Activated CD4-positive, CD25-positive, alpha-beta regulatory T cell treated with anti-CD3 and anti-CD28 coated beads, Interleukin-2, amount 50 U/mL, for 24 hours (primary cell): ENCODE data around the gene KRT5.

Source experiments
- ATAC-seq, 2 donors: fragments of 150-1000 bp; cut with Tn5 transposase; one replicate each; pipeline ENCODE4 v1.10.0; 2021; ENCODE audit warnings: mild to moderate bottlenecking in 1 of 2, moderate library complexity in 1 of 2

KRT5 gene

DNA sequence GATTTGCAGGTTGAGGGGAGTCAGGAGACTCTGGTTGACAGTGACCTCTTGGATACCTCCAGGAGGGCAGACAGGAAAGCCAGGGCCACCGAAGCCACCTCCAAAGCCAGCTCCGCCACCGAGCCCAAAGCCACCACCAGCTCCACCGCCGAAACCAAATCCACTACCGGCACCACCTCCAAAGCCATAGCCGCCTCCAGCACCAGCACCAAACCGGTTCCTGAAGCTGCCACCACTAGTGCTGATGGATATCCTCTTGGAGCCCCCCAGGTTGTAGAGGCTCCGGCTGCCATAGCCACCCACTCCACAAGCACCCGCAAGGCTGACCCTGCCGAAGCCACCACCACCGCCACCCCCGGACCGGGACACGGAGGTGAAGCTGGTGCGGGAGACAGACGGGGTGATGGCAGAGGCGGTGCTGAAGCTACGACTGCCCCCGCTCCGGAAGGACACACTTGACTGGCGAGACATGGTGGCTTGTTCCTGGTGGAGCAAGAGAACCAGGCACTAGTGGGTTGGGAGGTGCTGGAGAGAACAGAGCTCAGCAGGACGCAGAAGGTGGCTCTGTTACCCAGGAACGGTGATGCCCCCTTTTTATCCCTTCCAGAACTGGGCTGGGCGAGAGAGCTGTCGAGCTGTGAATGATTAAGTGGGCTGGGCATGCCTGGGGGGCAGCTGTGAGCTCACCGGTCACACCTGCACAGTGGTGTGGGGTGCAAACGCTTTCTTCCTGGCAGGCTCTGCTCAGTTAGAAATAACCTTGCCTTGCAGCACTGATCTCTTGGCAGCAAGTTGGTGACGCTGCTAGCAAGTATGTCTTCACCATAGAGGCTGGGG is at the start of gene KRT5:
KRT5 (minus strand) TSS at position 569 of the 837 bp plus-strand sequence; CDS start at position 471, 98 bp downstream.
- ATAC-seq, result no peak

DNA sequence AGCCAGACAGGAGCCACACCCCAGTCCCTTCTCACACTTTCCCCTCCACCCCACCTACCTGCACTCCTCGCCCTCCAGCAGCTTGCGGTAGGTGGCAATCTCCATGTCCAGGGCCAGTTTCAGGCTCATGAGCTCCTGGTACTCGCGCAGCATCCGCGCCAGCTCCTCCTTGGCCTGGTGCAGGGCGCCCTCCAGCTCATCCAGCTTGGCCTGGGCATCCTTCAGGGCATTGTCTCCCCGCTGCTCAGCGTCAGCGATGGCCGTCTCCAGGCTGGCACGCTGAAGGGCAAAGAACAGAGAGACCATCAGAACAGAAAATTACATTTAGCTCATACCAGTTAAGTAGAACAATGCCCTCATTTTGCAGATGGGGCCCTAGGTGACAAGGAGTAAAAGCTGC is 47.9 kb upstream of the KRT5 start:
- ATAC-seq, result no peak

DNA sequence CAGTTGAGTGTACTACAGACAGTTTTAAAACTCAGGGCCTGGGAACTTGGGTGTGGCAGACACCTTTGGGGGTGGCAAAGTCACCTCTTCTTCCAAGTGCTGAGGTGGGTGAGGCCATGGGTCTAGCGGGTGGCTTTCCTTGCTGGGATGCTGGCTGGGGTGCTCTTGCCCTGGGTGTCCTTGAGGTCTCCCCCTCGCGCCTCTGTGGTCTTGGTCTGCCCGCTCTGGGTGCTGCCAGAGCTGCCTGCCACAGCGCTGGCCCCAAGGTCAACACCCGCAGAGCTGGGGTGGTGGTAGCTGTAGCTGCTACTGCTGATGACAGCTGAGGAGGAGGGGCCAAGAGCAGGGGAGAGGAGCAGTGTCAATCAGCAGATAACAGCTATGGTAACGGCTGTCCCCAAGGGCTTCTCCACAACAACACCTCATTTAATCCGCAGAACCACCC is 46.7 kb upstream of the KRT5 start:
- ATAC-seq, result no peak

DNA sequence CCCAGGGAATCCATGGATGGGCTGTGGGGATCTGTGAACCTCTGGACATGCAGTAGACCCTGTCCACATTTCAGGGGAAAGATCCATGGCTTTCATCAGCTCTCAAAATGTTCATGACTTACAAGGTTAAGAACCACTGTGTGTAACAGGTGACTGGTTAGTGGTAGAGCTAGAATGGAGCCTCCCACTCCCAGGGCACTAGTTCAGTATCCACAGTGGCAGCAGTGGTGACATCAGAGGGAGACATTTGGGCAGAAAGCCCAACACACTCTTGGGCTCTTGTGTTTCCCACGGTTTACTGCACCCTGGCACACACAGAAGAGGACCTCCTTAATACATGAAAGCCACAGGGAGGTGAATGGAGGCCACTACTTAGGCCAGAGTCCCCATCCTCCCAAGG is 44.4 kb upstream of the KRT5 start:
- no peak for ATAC-seq

DNA sequence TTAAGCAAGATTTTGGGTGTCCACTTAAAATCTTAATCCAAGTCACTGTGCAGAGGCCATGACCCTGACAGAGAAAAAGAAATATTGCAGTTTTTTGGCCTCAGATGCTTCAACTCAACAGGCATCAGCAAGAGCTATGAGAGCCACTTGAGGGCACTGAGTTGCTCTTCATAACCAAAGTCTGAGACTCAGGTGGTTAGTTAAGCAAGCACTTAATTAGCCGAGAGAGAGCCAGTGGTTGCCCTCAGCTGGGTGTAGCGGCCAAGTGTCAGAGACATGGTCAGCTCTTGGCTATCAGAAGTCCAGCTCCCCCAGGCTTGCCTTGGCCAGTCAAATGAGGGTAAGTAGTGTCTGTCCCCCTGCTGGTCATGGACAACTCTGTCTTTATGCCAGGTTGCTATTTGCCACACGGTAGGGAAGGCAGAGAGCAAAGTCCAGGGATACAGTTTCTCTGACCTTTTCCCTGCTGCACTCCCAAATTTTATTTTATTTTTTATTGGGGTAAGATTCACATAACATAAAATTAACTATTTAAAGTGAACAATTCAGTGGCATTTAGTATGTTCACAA is 41.8 kb upstream of the KRT5 start:
- no peak for ATAC-seq

DNA sequence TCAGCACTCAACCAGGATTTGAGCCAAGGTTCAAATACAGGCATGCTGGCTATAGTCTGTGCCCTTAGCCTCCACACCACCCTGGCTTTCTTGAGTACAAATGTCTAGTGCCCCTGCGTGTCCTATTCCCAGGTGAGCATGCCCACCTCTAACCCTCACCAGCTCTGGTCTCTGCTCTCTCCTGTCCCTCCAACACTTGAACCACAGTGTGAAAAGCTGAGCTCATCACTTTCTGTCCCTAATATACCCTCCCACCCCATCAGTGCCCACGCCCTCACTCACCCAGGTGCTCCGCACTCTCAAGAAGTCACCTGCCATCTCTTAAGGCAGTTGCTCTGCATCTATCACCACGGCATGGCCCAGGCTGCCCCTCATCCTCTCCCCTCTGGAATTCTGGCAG is 39.8 kb upstream of the KRT5 start:
- no peak for ATAC-seq

DNA sequence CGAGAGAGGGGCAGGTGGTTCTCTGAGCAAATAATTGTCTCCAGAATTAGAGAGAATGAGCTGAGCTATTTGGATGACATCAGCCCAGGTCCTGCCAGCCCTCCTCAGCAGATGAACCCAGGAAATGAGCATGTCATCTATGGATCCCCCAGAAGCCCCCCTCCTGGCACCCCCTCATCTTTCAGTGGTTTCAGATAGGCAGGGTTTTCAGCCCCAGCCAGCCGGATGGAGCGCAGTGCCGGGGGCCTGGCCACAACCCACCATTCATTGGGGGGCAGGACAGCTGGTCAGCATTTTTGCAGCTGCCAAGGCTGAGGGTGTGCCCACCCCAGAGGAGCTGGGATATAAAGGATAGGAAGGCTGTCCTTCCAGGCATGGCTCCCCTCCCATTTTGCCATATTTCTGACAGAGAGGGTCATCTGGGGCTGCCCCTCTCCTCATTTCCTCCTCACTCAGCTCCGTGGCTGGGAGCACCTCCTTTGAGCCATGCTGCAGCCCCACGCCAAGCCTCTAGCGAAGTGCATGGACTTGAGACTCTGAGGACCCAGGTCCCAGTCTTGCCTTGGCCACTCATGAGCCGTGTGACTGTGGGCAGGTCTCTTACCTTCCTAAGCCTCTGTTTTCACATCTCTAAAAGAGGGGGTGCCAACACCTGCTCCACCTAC is 38.7 kb upstream of the KRT5 start:
- no peak for ATAC-seq

DNA sequence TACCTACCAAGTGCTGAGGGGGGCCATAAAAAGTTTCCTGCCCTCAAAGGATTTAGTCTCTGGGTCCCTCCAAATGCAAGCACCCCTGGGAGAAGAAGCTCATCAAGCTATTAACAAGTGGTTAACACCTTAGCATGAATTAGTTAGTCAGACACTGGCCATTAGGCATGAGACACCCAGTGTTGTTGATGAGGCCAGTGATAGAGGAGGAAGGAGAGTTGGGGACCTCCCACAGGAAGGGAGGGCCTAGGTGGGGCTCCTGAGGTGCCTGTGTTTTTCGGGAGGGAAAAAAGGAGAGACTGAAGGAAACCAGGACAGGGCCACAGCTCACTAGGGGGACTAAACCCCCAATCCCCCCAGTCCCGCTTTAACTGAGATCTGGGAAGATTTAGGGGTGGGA is 37.3 kb upstream of the KRT5 start:
- ATAC-seq, result no peak

DNA sequence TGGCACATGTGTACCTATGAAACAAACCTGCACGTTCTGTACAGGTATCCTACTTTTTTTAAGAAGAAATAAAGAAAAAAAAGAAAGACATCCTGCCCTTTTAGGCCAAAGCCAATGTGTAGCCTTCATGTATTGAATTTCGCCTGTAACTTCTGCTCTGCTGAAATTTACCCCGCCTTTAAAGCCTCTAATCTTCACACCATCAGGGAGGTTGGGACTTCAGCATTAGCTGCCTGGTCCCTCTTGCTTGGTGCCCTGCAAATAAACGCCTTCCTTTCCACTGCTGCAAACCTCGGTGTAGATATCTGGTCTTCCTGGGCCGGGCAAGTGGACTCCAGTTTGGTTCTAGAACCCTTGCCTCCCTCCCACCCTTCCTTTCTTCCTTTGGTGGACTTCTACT is 35.4 kb upstream of the KRT5 start:
- ATAC-seq, result no peak

DNA sequence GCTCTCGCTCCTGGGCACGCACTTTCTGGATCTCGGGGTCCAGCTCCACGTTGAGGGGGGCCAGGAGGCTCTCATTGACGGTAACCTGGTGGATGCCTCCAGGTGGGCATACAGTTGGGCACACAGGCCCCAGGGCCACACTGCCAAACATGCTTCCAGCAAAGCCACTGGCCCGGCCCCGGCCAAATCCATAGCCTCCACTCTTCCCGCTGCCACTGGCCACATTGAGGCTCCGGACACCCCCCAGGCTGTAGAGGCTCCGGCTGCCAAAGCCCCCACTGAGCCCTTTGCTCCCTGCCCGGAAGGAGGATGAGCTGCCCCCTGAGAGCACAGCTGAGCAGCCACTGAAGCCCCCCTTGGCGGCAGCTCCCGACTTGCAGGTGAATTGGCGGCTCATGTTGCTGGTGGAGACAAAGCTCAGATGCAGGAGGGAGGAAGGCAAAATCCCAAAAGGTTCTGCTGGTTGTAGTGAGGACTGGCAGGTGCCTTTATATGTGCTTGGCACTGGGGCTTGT is 32.5 kb upstream of the KRT5 start, which contains the start of gene KRT71:
KRT71 (minus strand) TSS at position 465 of the 515 bp plus-strand sequence; CDS start at position 397, 68 bp downstream.
- no peak for ATAC-seq

DNA sequence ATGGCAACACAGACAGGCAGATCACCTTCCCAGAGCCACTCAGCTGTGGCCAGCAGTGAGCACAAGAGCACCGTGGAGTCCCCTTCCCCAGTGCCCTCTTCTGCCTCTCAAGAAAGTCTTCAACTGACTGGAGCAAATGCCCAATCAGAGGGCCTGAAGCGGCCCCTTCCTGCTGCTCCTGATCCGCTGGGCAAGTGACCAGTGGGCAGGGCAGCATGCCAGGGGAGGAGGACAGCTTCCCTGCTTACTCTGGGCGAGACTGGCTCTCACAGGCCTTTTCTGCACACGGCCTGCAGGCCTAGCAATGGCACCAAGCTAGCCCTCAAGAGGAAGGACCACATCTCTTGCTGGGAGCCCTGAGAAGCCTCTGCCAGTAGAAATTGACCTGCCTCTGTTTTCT is 31.9 kb upstream of the KRT5 start:
- ATAC-seq, result no peak

DNA sequence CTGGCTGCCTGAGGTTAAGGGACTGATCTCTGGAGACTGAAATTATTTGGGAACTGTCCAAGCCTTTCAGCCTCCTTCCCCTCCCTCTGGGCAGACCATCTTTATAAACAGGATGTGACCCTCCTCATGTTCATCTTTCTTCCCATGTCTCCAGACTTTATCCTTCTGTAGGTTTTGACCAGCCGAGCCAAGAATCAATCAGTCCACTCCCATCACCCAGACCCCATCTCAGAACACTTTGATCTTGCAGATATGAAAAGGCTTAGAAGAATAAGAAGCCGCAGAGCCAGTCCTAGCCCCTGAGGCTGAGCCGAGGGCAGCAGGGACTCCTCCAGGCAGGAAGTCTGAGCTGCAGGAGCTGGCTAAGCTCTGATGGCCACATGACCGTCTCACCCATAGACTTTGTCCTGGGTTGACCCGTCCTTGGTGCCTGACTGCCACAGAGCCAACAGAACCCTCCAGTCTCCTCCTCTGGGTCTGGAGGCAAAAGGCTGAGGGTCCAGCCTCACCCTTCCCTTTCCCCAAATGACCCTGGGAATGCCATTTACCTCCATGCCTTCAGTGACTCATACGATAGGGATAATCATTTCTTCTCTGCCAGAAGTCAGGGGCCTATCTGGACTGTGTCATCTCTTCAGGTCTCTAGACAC is 31.1 kb upstream of the KRT5 start:
- ATAC-seq, result no peak

DNA sequence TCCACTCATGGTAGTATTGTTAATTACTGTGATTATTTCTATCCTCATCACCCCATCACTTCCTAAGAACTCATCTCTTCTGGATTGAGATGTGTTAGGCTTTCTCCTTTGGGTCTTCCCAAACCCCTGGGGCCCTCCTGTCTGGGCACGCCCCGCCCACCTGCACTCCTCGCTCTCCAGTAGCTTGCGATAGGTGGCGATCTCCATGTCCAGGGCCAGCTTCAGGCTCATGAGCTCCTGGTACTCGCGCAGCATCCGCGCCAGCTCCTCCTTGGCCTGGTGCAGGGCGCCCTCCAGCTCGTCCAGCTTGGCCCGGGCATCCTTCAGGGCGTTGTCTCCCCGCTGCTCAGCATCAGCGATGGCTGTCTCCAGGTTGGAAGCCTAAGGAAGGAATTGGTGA is 25.9 kb upstream of the KRT5 start:
- ATAC-seq, result no peak

DNA sequence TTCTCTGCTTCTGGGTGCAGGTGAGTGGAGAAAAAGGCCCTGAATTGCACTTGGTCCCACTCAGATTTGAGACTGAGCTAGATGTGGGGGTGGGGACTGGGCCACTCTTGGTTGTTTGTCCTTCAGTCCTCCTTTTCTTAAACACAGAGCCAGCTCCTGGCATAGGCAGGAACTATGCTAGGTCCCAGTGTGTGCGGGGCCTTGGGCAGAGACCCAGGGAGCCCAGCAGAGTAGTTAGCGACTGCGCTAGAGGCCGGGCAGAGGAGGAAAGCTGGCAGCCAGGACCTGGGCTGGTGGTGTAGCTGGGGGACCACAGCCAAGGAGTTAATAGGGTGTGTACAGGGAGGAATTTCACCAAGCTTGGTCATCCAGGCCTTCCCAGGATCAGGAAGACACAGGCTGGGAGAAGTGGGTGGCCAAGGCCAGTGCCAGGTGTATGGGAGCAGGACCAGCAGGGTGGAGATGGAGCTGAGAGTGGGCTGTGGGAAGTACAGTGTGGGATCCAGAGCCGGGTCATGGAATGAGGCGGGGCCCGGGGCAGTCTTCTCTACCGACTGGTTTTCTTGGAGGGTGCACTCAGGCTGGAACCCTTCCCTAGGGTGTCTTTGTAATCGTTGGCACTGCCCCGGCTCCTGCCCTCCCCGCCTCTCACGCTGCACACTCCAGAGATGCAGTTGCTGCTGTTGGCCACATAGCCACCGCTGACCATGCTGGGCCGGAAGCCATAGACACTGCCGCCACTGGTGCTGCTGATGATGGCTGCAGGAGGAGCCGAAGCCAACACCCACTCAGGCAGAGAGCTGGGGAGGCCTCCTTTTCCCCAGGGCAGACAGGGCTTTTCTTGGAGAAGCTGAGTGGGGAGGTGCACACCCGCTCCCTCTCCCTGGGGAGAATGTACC is 24.0 kb upstream of the KRT5 start:
- ATAC-seq, result no peak

DNA sequence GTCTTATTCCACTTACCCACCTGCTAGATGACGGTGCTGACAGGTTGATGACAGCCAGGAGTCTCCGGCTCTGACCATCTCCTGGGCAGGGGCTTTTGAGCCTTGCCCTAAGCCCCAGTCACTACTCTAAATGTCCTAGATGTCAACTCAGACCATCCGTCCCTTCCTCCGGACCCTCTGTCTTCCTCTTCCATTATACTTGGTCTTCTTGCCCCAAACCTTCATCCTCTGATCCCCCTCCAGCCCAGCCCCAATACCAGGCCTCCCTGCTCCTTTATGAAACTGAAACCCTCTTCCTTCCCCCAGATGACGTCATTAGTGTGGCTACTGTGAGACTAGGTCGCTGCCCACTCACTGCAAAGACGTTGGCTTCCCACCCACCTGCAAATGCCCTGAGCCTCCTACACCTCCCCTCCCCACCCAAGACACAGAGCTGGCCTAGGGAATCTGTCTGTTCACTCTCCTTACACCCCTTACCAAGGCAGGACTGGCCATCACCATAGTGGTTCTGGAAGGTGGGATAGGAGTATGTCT is 22.7 kb upstream of the KRT5 start:
- no peak for ATAC-seq

DNA sequence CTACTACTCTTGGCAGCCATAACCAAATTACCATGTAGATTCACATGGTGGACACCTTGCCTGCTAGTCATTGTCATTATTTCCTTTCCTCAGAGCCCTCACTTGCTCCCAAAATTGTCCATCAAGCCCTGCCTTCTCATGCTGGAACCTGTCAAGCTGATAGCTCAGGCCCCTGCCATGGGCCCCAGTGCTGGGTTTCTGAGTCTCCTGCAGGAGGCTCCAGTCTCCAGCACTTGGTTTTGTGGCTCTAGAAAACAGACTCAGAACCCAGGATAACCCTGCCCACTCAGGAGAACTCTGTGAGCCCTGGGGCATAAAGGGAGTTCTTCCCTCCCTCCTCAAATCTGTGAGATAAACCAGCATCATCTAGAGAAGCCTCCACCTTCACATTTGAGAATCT is 22.0 kb upstream of the KRT5 start:
- no peak for ATAC-seq

DNA sequence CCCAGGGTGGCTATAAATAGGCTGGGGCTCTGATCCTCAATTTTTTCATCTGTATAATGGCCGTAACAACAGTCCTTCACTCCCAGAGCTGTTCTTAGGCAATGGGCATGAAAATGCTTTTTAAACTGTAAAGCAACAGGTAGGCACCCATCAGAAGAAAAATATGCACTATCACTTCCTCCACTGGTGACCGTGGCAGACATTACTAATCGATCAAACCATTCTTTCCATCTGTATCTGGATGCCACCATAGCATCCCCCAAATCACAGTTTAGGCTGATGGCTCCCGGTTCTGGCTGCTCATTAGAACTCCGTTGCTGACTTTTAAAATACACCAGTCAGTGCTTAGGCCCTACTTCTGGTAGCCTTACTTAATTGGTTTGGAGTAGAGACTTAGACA is 21.5 kb upstream of the KRT5 start:
- ATAC-seq, result no peak

DNA sequence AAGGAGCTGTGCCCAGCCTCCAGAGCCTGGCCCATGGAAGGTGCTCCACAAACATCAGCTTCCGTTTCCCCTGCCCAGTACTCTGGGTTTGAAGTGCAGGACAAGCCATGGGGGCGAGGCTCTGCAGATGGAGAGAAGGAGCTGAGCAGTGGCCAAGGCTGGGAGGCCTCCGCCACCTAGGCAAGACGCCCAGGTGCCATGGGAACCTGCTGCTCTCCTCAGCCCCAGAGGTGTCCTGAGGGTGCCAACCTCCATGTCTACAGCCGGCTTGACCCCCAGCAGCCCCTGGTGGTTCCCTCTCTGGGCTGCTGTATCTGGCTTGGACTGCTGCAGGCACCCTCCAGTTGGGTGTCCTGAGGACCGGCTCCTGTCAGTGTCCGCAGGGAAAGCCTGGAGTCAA is 20.3 kb upstream of the KRT5 start:
- ATAC-seq, result no peak

DNA sequence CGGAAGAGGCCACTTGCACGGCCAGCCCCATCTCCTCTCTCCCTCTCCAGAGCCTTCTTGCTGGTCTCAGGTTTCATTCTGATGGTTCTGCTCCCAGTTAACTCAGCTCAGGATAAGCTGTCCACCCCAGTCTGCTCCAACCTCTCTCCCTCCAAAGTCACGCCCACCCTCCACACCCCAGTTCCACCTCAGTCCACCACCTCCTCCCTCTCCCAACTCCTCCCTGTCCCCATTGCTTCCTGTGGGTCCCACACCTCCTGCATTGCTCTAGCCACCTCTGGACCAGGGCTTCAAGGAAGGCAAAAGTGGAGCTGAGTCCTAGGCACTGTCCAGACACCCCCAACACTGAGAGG is 19.6 kb upstream of the KRT5 start:
- ATAC-seq, result no peak

DNA sequence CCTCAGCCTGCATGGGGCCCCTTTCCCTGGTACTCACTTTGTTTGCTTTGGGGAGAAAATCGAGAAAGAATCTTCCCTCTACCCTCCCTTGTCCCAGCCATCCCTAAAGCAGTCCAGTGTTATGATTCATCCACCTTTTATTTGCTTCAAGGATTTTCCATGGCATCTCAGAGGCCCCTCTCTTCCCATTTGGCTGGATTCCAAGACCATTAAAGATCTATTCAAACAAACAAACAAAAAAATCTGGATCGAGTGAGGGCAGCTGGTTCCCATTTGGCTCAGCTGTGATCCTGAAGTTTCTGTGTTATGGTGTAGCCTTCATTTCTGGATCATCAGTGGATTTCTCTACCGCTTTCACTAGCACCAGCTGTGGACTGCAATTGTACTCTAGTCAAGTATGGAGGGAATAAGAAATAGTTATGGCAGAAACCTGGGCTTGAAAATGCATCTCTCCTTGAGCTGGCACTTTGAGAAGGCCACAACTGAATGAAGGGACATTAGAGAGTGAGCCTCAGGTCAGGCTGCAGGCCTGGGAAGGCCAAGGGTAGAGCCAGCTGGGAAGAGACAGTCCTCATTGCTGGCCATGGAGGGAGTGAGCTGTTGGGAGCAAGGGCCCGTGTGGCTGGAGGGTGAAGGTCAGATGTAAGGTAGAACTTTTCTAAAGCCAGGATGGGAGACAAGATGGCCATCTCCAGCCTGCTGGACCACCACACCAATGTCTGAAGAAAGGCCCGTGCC is 19.1 kb upstream of the KRT5 start:
- no peak for ATAC-seq

DNA sequence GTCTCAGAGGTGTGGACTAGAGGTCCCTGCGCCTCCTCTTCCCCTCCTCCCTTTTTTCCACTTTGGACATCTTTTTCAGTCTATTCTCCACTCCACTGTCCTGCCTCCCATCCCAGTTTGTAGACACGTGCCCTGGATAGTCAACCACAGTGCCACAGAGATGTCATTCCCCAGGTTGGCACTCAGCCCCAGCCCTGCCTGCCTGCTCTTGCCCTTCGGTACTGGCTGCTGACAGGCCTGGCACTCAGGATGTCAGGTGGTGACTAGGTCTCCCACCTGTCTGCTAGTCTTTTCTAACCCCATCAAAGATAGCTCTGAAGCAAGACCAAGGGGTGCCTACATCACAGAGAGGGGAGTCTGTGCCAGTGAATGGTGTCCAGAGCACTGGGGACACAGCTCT is 16.9 kb upstream of the KRT5 start:
- ATAC-seq, result no peak
